HG03060 (cell line): Measurements from ENCODE around the gene ZNF385B.
A peak's percentile ranks its signal among the peaks of the same experiment; 100 is the strongest.
"Not testable (repeated sequence)": the region's sequence is repeated elsewhere in the genome, so short reads cannot be mapped to it uniquely, and the experiment has no call there.

Source experiments
- ATAC-seq: cut with Tn5 transposase; IDR thresholded peaks from one replicate; pipeline ENCODE4 v1.9.1; 2021; ENCODE audit warnings: low read depth, moderate number of reproducible peaks; ENCODE audit not compliant: unreplicated experiment

The ZNF385B gene

GRCh38 chr2:179458113-179458512, 403.3 kb downstream of the ZNF385B start:
- ATAC-seq, result not testable (repeated sequence)

- ATAC-seq, result no peak
These were observed 405.6 kb downstream of the ZNF385B start for GRCh38 chr2:179455824-179456223.

- no peak for ATAC-seq
These were observed 406.3 kb downstream of the ZNF385B start for GRCh38 chr2:179455172-179455524.

- ATAC-seq, result no peak
These were observed 406.8 kb downstream of the ZNF385B start for GRCh38 chr2:179454443-179455171.

GRCh38 chr2:179449010-179449409, 412.4 kb downstream of the ZNF385B start:
- ATAC-seq, result peak; percentile 74

- no peak for ATAC-seq
These were observed 413.5 kb downstream of the ZNF385B start for GRCh38 chr2:179447839-179448447.

GRCh38 chr2:179447421-179447820, 414.0 kb downstream of the ZNF385B start:
- ATAC-seq, result no peak

GRCh38 chr2:179446476-179447141, 414.8 kb downstream of the ZNF385B start:
- no peak for ATAC-seq

GRCh38 chr2:179444056-179444455, 417.4 kb downstream of the ZNF385B start:
- no peak for ATAC-seq

- ATAC-seq, result no peak
These were observed 418.2 kb downstream of the ZNF385B start for GRCh38 chr2:179443180-179443579.

GRCh38 chr2:179442206-179442605, 419.2 kb downstream of the ZNF385B start:
- ATAC-seq, result no peak

- no peak for ATAC-seq
These were observed 419.9 kb downstream of the ZNF385B start for GRCh38 chr2:179441551-179441950.

- no peak for ATAC-seq
These were observed 420.7 kb downstream of the ZNF385B start for GRCh38 chr2:179440642-179441251.

- ATAC-seq, result no peak
These were observed 422.8 kb downstream of the ZNF385B start for GRCh38 chr2:179438654-179439053.

GRCh38 chr2:179437430-179437829, 424.0 kb downstream of the ZNF385B start:
- no peak for ATAC-seq

GRCh38 chr2:179435566-179435965, 425.8 kb downstream of the ZNF385B start:
- no peak for ATAC-seq

GRCh38 chr2:179435000-179435399, 426.4 kb downstream of the ZNF385B start:
- ATAC-seq, result no peak

GRCh38 chr2:179434357-179434756, 427.1 kb downstream of the ZNF385B start:
- no peak for ATAC-seq

- no peak for ATAC-seq
These were observed 428.7 kb downstream of the ZNF385B start for GRCh38 chr2:179432751-179433150.

GRCh38 chr2:179429597-179429996, 431.8 kb downstream of the ZNF385B start:
- ATAC-seq, result no peak

GRCh38 chr2:179429060-179429471, 432.3 kb downstream of the ZNF385B start:
- ATAC-seq, result no peak
